Ovary (tissue), 3 donors: Measurements from ENCODE around the gene VWA2.

Experiments
- POLR2A ChIP-seq: fragments of 450-650 bp; IDR thresholded peaks from one replicate; pipeline ENCODE4 v1.6.1; 2017; ENCODE audit warnings: antibody characterized with exemption, mild to moderate bottlenecking, moderate library complexity
- TF ChIP-seq, protein P1 (sequence below), 3 donors: fragments of 450-650 bp in 2 of 3; fragments of 200-600 bp in 1 of 3; IDR thresholded peaks; one replicate each; pipeline versions ENCODE4 v1.5.1 to v1.8.0; 2016 to 2022; ENCODE audit warnings: antibody characterized with exemption in 3 of 3, mild to moderate bottlenecking in 1 of 3
- donor health status: DM: no; HTN: no; CAD: no.

DNA sequence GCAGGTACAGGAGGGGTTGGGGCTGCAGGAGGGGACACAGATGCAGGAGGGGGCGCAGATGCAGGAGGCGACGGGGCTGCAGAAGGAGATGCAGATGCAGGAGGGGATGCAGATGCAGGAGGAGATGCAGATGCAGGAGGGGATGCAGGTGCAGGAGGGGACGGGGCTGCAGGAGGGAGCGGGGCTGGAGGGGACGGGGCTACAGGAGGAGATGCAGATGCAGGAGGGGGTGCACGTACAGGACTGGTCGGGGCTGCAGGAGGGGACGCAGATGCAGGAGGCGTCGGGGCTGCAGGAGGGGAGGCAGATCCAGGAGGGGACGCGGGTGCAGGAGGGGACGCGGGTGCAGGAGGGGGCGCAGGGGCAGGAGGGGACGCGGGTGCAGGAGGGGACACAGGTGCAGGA, 66.5 kb downstream of the VWA2 start:
- TF ChIP-seq, protein P1, sequence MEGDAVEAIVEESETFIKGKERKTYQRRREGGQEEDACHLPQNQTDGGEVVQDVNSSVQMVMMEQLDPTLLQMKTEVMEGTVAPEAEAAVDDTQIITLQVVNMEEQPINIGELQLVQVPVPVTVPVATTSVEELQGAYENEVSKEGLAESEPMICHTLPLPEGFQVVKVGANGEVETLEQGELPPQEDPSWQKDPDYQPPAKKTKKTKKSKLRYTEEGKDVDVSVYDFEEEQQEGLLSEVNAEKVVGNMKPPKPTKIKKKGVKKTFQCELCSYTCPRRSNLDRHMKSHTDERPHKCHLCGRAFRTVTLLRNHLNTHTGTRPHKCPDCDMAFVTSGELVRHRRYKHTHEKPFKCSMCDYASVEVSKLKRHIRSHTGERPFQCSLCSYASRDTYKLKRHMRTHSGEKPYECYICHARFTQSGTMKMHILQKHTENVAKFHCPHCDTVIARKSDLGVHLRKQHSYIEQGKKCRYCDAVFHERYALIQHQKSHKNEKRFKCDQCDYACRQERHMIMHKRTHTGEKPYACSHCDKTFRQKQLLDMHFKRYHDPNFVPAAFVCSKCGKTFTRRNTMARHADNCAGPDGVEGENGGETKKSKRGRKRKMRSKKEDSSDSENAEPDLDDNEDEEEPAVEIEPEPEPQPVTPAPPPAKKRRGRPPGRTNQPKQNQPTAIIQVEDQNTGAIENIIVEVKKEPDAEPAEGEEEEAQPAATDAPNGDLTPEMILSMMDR (IDR thresholded peaks at IDR 0.05): no peak
- TF ChIP-seq POLR2A: no peak
